ENCODE measurements around the gene GNG3. TPM values are rescaled to one million over a fixed set of nuclear protein-coding genes. Genes with fewer than 3 reads are reported as not detected.

The GNG3 gene
- total and polyA plus RNA-seq, 2 experiments from 2014 or later = 3.0 TPM; not detected in 1

DNA sequence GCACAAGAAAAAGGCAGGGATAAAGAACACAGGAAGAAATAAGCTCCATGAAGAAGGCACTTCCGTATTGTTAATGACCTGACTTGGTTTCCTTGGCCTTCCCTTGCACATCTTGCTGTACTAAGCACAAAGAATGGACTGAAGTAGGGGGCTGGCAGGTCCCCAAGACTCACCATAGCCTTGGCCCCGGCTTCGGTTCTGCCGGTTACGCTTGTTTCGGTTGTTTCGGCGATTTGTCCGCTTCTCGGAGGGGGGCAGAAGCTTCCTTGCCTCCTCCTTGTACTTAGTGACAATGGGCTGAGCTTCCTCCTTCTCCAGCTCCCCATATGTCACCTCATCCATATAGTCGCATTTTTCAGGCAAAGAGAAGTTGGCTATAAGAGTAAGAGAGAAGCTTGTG is 9.3 kb downstream of the GNG3 start:
- TF ChIP-seq, protein P1, sequence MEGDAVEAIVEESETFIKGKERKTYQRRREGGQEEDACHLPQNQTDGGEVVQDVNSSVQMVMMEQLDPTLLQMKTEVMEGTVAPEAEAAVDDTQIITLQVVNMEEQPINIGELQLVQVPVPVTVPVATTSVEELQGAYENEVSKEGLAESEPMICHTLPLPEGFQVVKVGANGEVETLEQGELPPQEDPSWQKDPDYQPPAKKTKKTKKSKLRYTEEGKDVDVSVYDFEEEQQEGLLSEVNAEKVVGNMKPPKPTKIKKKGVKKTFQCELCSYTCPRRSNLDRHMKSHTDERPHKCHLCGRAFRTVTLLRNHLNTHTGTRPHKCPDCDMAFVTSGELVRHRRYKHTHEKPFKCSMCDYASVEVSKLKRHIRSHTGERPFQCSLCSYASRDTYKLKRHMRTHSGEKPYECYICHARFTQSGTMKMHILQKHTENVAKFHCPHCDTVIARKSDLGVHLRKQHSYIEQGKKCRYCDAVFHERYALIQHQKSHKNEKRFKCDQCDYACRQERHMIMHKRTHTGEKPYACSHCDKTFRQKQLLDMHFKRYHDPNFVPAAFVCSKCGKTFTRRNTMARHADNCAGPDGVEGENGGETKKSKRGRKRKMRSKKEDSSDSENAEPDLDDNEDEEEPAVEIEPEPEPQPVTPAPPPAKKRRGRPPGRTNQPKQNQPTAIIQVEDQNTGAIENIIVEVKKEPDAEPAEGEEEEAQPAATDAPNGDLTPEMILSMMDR (IDR thresholded peaks at IDR 0.05; ENCODE audit: low read depth, low read length) = no peak
- DNase-seq (ENCODE audit: low read depth in 1 of 2, low spot score in 1 of 2) = no peak
- H3K27ac ChIP-seq = no peak overlapping the region
- peaks cover 93% of the 10 kb centered on the region for H3K36me3 ChIP-seq
- no peak overlapping the region for H3K4me3 ChIP-seq
- no peaks in the 10 kb centered on the region for H3K4me1 ChIP-seq (ENCODE audit: low read depth)
- H3K9me3 ChIP-seq (ENCODE audit: low read depth) = no peaks in the 10 kb centered on the region
- no peaks in the 10 kb centered on the region for H3K27me3 ChIP-seq

- no peak overlapping the region for H3K27ac ChIP-seq
- peaks cover 93% of the 10 kb centered on the region for H3K36me3 ChIP-seq
- TF ChIP-seq, protein P1 (IDR thresholded peaks at IDR 0.05; ENCODE audit: low read depth, low read length) = no peak
- no peaks in the 10 kb centered on the region for H3K4me1 ChIP-seq (ENCODE audit: low read depth)
- no peaks in the 10 kb centered on the region for H3K9me3 ChIP-seq (ENCODE audit: low read depth)
- H3K4me3 ChIP-seq = no peak overlapping the region
- DNase-seq (ENCODE audit: low read depth in 1 of 2, low spot score in 1 of 2) = no peak
- H3K27me3 ChIP-seq = no peaks in the 10 kb centered on the region
These were observed 12.0 kb downstream of the GNG3 start for GRCh38 chr11:62719302-62719978.

DNA sequence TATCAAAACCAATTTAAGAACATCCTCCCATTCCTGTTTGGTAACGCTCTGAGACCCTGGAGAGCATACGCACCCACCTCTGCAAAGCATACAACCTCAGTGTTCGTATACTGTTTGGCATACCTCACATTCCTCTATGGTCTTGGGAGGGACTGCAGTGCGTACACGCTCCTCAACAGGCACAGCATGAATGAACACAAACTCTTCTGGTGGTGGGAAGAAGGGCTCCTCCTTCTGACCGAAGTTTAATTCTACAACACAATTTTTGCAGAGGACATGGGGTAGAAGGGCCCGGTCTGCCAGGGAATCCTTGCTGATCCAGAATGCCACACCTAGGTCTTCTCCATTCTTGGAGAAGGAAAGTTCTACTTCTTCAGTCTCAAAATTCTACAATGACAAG is 14.5 kb downstream of the GNG3 start:
- no peaks in the 10 kb centered on the region for H3K9me3 ChIP-seq (ENCODE audit: low read depth)
- peaks cover 67% of the 10 kb centered on the region for H3K36me3 ChIP-seq
- no peaks in the 10 kb centered on the region for H3K27me3 ChIP-seq
- TF ChIP-seq, protein P1 (IDR thresholded peaks at IDR 0.05; ENCODE audit: low read depth, low read length) = no peak
- H3K27ac ChIP-seq = peak overlapping the region; percentile 14
- peak; percentile 23 to 43 for DNase-seq (ENCODE audit: low read depth in 1 of 2, low spot score in 1 of 2)
- H3K4me3 ChIP-seq = no peak overlapping the region
- H3K4me1 ChIP-seq (ENCODE audit: low read depth) = peaks cover 8% of the 10 kb centered on the region

DNA sequence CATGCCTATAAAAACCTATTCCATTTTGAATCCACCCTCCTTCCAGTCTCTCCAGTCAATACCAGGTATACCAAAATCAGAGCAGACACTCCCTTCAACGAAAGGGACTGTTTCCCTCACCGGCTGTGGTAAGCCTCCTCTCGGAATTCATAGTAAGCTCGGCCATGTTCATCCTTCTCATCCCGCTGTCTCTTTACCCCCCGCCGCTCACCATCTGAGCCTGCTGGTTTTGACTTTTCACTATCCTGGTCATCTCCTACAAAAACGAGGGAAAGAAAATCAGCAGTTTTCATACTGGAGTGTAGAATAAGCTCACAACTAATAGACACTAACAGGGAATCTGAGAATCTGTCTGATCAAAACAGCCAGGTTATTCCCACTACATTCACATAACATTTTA is 16.7 kb downstream of the GNG3 start:
- TF ChIP-seq, protein P1 (IDR thresholded peaks at IDR 0.05; ENCODE audit: low read depth, low read length) = no peak
- Histone ChIP-seq H3K4me1 (ENCODE audit: low read depth) (peaks cover 8% of the 10 kb centered on the region), H3K27ac (no peak overlapping the region), H3K4me3 (no peak overlapping the region), H3K36me3 (peaks cover 47% of the 10 kb centered on the region), H3K27me3 (no peaks in the 10 kb centered on the region), H3K9me3 (ENCODE audit: low read depth) (no peaks in the 10 kb centered on the region)
- no peak for DNase-seq (ENCODE audit: low read depth in 1 of 2, low spot score in 1 of 2)

GRCh38 chr11:62725646-62726045 is 18.2 kb downstream of the GNG3 start:
- H3K27ac ChIP-seq = peak overlapping the region; percentile 98

More at GRCh38 chr11:62725646-62726045, 18.2 kb downstream of the GNG3 start:
- Histone ChIP-seq H3K4me1 (ENCODE audit: low read depth) (peaks cover 8% of the 10 kb centered on the region), H3K36me3 (peaks cover 33% of the 10 kb centered on the region), H3K4me3 (peak overlapping the region; percentile 90), H3K9me3 (ENCODE audit: low read depth) (no peaks in the 10 kb centered on the region), H3K27me3 (no peaks in the 10 kb centered on the region)
- DNase-seq (ENCODE audit: low read depth in 1 of 2, low spot score in 1 of 2) = no peak
- TF ChIP-seq, protein P1 (IDR thresholded peaks at IDR 0.05; ENCODE audit: low read depth, low read length) = no peak

All from cardiac muscle cell (in vitro differentiated cells and primary cell).